ENCODE results near the gene CEP57.
A peak's percentile ranks its signal among the peaks of the same experiment; 100 is the strongest.
"Not testable (repeated sequence)": the region's sequence is repeated elsewhere in the genome, so short reads cannot be mapped to it uniquely, and the experiment has no call there.

Gene CEP57

DNA sequence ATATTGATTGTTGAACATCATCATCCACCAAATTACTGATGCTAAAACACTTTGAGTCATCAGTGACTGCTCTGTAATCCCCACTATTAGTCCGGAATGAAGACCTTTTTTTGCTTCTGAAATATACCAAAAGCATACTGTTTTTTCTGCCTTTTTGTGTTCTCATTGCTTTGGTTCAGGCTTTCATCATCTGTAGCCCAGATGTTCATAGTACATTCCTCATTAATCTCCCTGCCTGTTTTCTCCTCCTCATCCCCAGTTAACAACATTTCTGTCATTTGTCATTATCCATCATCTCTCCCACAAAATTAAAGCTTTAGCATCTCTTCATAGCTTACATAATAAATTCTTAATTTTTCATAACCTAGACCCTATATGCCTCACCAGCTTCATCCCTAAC is 9.2 kb downstream of the CEP57 start:
- no peak for DNase-seq (ENCODE audit: low spot score)

DNA sequence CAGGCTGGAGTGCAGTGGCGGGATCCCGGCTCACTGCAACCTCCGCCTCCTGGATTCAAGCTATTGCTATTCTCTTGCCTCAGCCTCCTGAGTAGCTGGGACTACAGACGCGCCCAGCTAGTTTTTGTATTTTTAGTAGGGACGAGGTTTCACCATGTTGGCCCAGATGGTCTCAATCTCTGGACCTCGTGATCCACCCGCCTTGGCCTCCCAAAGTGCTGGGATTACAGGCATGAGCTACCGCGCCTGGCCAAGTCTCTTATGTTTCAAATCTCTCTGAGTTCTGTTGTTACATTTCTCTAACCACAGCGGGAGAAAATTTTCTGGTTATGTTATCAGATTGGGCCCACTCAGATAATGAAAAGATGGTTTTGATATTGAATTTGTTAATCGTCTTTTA is 10.1 kb downstream of the CEP57 start:
- no peak for DNase-seq (ENCODE audit: low spot score)

DNA sequence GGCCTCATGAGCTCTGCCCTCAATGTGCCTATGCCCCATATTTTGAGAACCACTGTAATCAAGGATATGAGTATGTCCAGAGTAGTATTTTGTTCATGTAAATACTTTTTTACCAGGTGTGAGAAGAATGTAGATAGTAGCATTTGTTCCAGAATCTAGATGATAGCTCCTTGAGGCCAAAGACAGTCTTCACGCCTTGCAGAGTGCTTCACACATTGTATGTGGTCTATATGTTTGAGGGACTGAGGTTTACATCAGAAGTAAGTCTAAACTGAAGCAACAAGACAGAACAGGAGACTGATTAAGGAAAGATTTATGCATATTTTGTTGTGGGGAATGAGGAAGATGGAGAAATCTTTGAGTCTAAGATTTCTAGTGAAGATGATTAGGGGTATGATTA is 12.5 kb downstream of the CEP57 start:
- DNase-seq (ENCODE audit: low spot score) = no peak

DNA sequence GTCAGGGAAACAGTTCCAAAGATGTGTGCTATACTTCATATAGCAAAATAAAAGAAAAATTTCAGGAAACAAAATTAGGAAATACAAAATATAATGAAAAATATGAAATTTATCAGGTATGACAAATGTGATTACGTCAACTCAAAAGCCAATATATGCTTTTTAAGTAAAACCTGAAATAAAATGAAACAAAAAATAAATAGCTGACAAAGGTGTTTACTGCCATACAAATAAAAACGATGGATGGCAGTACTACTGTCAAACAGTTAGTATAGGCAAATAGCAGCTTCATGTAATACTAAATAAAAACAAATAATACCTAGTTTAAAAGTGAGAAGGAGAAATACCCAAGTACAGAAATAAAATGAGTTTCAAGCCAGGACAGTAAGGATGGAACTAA is 13.7 kb downstream of the CEP57 start:
- no peak for DNase-seq (ENCODE audit: low spot score)

DNA sequence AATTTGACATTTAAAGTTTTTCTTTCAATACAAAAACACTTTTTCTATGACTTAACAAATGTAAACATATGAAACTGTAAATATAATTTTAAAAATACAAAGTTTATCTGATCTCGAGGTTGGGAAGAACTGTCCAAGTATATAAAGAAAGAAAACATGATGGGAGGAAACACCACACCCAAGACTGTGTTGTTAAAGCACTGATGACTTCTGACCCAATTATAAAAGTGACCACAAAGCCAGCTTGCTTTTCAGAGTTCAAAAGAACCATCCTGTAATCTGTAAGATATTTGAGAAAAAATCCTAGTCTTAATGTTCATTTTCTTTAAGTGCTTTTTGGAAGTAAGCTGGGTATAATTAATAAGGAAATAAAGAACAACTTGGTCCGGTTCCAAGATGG is 15.6 kb downstream of the CEP57 start:
- no peak for DNase-seq (ENCODE audit: low spot score)

DNA sequence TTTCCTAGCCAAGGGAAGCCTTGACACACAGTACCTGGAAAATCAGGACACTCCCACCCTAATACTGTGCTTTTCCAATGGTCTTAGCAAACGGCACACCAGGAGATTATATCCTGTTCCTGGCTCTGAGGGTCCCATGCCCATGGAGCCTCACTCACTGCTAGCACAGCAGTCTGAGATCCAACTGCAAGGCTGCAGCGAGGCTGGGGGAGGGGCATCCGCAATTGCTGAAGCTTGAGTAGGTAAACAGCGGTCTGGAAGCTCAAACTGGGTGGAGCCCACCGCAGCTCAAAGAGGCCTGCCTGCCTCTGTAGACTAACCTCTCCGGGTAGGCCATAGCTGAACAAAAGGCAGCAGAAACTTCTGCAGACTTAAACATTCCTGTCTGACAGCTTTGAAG is 16.2 kb downstream of the CEP57 start:
- not testable (repeated sequence) for DNase-seq (ENCODE audit: low spot score)

DNA sequence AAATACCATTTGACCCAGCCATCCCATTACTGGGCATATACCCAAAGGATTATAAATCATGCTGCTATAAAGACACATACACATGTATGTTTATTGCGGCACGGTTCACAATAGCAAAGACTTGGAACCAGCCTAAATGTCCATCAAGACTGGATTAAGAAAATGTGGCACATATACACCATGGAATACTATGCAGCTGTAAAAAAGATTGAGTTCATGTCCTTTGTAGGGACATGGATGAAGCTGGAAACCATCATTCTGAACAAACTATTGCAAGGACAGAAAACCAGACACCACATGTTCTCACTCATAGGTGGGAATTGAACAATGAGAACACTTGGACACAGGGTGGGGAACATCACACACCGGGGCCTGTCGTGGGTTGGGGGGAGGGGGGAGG is 20.8 kb downstream of the CEP57 start:
- not testable (repeated sequence) for DNase-seq (ENCODE audit: low spot score)

DNA sequence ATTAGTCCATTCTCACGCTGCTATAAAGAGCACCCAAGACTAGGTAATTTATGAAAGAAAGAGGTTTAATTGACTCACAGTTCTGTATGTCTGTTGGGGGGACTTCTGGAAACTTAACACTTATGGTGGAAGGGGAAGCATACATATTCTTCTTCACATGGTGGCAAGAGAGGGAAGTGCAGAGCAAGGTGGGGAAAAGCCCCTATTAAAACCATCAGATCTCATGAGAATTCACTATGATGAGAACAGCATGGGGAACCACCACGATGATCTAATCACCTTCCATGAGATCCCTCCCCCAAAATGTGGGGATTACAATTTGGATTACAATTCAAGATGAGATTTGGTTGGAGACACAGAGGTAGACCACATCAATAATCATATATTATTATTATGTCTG is 25.7 kb downstream of the CEP57 start:
- DNase-seq (ENCODE audit: low spot score) = no peak

DNA sequence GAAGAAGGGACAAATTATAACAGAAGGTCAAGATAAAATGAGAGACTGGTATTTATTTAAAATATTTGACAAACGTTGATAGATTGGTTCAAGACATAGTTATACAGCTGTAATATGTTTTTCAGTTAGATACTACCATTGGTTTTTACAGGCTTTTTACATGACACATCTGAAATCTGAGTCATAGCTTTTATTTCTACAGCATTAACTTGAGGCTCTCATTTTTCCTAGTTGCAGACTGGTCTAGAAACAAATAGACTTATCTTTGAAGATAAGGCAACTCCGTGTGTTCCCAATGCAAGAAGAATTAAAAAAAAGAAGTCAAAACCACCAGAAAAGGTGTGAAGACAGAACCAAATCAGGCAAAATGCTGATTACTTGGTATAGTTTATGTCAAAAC is 31.3 kb downstream of the CEP57 start:
- DNase-seq (ENCODE audit: low spot score) = no peak

DNA sequence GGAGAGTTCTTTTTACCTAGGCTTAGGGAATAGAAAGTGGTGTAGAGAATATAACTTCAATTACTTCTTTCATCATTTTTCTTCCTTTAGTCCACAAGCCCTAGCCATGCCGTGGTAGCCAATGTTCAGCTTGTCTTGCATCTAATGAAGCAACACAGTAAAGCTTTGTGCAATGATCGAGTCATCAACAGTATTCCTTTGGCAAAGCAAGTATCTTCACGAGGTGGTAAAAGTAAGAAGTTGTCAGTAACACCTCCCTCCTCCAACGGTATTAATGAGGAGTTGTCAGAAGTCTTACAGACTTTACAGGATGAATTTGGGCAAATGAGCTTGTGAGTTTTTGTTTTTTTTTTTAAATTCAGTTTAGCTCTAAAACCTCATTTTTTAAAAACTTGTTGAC is 37.4 kb downstream of the CEP57 start:
- peak; percentile 28 for DNase-seq (ENCODE audit: low spot score)

DNA sequence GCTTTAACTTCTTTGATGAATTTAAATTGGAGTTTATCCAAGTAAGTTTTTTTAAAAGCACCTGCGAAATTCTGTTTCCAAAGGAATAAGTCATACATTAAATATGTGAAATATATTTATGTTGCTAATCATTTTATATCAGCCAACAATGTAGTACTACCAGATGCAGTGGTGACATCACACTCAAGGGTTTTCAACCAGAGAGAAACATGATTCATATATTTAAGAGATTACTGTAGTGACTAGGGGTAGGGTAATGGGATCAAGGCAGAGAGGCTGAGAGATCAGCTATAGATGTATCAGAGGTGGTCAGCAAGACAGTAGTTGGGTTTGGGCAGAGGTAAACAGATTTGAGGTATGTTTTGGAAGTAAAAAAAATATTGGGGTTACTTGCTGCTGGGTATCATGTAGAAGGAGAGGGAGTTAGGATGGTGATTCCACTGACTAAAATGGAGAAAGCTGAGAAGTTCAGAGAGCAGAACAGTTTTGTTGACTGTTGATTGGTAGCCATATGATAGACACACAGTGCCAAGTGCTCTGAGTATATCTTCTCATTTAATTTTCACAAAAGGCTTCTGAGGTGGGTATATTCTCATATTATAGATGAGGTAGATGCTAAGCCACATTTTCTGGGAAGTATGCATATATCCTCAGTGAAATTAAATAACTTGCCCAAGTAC is 39.4 kb downstream of the CEP57 start:
- DNase-seq (ENCODE audit: low spot score) = no peak

DNA sequence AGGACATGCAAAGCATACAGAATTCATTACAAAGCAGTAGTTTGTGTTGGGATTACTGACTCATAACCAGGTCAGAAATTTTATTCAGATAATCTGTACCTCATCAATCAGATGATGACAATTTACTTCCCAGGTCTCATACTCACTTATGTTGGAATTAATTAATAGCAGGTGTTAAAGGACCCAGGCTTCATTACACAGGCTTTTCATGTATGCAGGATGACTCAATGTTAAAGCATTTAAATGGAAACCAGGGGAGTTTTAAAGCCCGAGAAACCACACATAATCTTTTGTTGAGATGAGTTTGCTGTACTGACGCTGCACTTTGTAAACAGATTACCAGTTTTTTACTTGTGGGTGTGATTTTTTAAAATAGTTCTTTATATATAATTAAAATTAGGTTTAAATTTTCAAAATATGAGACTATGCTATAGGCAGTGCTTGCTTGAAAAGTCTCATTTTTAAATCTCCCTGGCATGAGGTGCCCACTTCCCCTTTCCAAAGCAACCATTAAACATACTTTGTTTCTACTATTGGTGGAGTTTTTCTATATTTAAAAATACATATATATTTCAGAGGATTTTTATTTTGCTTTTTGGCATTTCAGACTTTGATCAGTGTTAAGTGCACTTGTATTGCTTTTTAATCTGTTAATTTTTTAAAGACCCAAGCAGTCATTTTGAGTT is 41.0 kb downstream of the CEP57 start:
- no peak for DNase-seq (ENCODE audit: low spot score)

DNA sequence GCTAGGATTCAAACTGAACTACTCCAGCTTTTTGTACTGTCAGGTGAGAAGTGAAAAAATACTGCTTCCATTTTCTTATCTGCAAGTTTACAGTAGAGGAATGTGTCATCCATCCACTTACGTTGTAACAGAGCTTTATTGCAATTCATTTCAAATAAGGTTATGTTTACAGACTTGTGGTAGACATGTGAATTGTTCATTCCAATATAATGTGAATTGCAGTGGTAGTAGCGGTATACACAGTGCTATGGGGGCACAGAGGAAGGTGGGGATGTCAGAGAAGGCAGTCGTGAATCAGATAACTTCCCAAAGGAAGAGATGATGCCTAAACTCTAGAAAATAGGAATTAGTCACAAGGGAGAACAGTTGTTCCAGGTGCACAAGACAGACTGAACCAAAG is 42.5 kb downstream of the CEP57 start:
- no peak for DNase-seq (ENCODE audit: low spot score)

DNA sequence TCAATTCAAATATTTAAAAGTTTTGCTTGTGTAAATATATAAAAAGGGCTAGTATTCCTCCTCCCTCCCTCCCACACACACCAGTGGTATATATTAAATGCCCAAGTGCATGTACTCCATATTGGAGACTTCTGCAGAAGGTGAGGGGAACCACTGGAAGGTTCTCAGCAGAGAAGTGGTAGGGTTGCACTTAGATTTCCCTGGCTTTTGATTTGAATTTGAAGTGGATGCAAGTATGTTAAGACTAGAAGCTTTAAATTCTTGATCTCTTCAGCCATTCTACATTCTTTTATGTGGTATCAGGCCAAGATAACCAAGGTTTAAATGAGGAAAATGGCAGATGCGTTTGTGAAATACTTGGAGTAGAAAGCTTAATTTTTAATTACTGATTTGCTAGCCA is 43.1 kb downstream of the CEP57 start:
- DNase-seq (ENCODE audit: low spot score) = no peak

DNA sequence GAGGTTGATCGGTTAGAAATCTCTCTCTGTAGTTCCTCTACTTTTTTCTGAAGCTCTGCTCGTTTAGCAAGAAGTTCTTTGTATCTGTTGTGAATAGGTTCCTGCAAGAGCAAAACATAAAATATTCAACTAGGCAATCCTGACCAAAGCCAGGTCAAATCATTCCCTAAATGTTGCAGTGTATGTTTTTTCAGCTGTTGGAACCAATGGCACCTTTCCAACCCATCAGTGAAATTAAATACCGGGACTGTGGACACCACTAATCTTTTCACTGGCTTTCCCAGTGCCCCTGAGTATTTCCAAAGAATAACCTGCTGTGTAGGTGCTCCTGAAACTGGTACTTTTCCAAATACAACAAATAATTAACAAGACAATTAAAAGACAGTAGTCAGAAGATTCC is 45.1 kb downstream of the CEP57 start:
- no peak for DNase-seq (ENCODE audit: low spot score)

DNA sequence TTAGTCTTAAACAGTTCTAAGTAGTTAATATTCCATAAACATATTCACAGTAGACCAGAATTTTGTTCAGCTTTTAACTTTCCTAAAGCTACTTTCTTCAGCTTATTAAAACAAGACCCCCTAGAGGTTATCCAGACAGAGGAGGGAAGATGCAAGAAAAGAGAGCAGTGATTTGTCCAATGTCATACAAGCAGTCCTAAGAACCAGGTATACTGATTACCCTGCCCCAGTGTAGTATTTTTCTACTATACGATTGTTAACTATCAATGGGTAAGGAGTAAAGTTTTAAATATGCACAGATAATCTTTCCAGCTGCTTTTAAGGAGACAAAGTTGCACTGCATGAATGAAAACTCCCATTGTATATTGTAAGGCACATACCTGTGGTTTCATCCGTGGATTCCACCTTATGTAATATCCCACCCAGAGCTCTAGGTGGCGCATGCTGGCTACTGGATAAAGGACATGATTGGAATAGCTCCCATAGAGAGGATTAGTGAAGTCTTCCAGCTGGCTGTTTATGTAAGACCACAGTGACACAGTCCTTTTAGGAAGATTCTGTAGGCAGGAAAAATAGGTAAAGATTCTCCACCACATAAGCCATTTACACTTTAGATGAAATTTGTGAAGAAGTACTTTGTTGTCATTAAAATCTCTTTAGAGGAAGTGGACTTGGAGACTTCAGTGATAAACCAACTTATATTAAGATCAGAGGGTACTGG is 45.6 kb downstream of the CEP57 start:
- DNase-seq (ENCODE audit: low spot score) = peak; percentile 88

DNA sequence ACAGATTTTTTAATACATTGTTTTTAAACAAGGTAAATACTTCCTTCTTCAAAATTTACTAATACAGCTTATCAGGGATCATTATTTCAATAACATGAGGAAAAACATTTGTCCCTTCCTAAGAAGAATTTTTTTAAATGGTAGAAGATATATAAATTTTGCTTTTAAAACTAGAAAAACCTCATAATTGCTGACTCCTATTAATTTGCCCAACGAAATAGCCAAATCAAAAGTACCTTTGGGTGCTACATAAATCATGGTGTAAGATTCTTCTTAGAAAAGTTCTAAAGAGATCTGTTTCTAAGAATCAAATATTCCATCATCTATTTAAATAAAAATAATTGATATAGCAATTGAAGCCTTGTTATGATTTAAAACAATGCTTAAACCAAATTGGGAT is 54.9 kb downstream of the CEP57 start:
- DNase-seq (ENCODE audit: low spot score) = no peak

DNA sequence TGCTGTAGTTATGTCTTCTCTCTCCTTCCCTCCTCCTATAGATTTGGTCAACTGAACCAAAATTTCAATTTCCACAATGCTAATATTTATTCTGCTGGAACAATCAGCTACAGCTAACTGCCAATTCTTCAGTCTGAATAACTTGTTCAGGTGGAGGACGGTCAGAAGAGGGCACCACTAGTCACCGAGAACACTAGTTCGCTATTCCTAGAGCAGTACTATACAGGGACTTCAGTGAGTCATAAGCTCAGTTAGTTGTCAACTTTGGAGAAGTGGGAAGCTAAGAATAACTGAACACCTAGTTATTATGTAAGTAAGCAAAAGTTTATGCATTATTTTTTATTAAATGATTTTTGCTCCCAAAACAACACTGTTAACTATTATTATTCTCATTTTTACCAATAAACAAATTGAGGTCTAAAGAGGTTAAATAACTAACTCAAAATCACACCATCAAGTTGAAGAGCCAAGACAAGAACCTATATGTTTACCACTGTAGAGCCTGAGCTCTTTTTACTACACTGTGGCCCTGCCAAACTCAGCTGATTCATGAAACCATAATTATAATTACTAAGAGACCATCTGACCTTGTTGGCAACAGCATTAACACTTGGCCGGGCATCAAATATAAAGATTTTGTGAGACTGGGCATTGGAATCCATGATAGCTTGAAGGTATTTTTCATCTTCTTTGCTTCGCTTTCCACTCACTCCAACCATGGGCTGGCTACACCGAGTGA is 59.0 kb downstream of the CEP57 start:
- DNase-seq (ENCODE audit: low spot score) = peak; percentile 83

DNA sequence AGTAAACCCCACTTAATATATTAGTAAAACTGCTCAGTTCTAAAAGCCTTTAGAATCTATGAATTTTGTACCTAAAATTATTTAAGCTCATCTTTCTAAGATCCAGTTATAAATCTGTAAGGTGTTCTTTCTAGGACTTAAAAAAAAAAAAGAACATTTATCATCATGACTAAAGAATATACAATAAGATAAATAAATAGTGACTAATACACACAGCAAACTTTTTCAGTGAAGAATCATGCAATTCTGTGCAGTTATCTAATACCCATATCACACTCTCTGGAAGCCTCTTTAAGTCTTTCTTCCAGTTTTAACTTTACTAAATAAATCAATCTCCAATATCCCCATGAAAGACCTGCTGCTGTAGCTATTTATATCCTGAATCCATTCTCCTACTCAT is 59.8 kb downstream of the CEP57 start:
- no peak for DNase-seq (ENCODE audit: low spot score)

DNA sequence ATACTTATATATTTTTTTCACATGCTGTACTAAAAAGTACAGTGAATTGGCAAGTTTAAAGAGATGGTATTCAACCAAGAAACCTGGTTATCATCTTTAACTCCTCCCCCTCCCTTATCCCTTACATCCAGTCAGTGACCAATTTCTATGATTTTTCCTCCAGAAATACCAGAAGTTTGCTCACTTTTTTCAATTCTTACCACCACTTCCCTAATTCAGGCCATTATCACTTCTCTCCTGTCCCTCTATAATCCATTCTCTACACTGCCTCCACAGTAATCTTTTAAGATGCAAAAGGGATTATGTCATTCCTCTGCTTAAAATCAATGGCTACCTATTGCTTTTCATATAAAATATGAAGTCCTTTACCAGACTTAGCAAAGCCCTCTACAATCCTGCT is 62.8 kb downstream of the CEP57 start:
- no peak for DNase-seq (ENCODE audit: low spot score)

DNA sequence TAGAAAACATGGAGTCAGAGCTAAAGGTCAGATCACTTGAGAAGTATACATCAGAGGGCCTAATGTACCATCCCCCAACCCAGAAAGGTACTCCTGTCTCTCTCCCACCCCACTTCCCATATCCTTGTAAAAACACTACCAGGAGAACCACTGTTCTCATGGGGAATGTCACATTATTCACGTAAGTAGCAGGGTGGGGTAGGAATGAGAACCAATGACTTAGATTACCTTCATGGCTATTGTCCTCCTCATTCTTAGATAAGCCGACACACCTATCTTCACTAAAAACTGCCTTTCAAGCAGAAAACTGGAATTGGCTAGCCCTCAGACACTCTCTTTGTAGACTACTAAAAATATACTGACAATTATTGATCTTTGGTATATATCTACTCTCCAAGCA is 63.6 kb downstream of the CEP57 start:
- no peak for DNase-seq (ENCODE audit: low spot score)

DNA sequence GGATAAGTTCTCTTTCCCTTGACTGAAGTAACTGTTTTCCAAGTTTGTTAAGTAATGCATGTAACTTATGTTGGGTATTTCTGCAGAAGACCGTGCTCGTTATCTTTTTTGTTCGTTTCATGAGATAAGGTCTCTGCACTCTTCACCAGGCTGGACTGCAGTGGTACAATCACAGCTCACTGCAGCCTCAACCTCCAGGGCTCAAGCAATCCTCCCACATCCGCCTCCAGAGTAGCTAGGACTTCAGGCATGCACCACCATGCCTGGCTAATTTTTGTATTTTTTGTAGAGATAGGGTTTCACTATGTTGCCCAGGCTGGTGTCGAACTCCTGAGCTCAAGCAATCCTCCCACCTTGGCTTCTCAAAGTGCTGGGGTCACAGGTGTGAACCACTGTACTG is 64.1 kb downstream of the CEP57 start:
- not testable (repeated sequence) for DNase-seq (ENCODE audit: low spot score)

DNA sequence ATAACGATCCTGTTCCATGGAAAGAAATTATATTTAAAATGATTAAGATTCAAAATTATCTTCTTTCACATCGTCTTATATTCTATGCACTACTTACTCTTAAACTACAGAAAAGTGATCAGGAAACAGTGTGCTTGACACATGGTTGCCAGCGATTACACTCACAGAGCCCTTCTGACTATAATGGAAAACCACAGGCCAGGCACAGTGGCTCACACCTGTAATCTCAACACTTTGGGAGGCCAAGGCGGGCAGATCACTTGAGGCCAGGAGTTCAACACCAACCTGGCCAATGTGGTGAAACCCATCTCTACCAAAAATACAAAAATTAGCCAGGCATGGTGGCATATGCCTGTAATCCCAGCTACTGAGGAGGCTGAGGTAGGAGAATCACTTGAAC is 69.7 kb downstream of the CEP57 start:
- DNase-seq (ENCODE audit: low spot score) = not testable (repeated sequence)

All from pons (tissue), 1 donor.